Activated CD4-positive, alpha-beta T cell treated with anti-CD3 and anti-CD28 coated beads for 36 hours (primary cell): ENCODE results near the gene PID1. TPM values are rescaled to one million over a fixed set of nuclear protein-coding genes. Genes with fewer than 3 reads are reported as not detected.

Experiments used
- ATAC-seq: fragments of 200-7000 bp; cut with Tn5 transposase; one replicate; pipeline ENCODE4 v1.10.0; 2021; ENCODE audit warnings: mild to moderate bottlenecking, moderate library complexity
- CTCF ChIA-PET: fragments of 350-600 bp; sonication (Branson Sonifier 250); formaldehyde crosslinking; loops from one replicate; lab custom pipeline; 2021; ENCODE audit warnings: antibody characterized with exemption; lab: Charles Lee
- POLR2A ChIA-PET: fragments of 350-600 bp; sonication (Branson Sonifier 250); formaldehyde crosslinking; loops from one replicate; lab custom pipeline; 2021; ENCODE audit warnings: antibody characterized with exemption, inconsistent platforms; lab: Charles Lee
- DNase-seq: peaks from one replicate; pipeline ENCODE4 v3.0.0-alpha.2; 2020
- H3K27ac Mint-ChIP-seq: one replicate; pipeline ENCODE4 v1.8.0; 2021; ENCODE audit warnings: mixed read lengths
- H3K27me3 Mint-ChIP-seq: one replicate; pipeline ENCODE4 v1.8.0; 2021; ENCODE audit warnings: mixed read lengths
- H3K36me3 Mint-ChIP-seq: one replicate; pipeline ENCODE4 v1.8.0; 2021; ENCODE audit warnings: low read depth, mixed read lengths
- H3K4me1 Mint-ChIP-seq: one replicate; pipeline ENCODE4 v1.8.0; 2021; ENCODE audit warnings: mixed read lengths
- H3K4me3 Mint-ChIP-seq: one replicate; pipeline ENCODE4 v1.8.0; 2021; ENCODE audit warnings: mild to moderate bottlenecking, moderate library complexity, mixed read lengths
- H3K9me3 Mint-ChIP-seq: one replicate; pipeline ENCODE4 v1.8.0; 2021; ENCODE audit warnings: low read depth, mixed read lengths
- intact Hi-C, 2 experiments: fragments of 100-400 bp; cut with DNase I in 1 of 2; cut with micrococcal nuclease in 1 of 2; formaldehyde crosslinking; loops; one replicate each; pipeline versions ENCODE4 v1.14.2 to v1.15.1; 2022 to 2024; cut with DNase I, micrococcal nuclease
- total RNA-seq, 2 experiments: library from RNA; stranded (reverse); gene quantifications; one replicate each; pipeline ENCODE4 v1.2.3, GENCODE V29; 2021

PID1 gene
- total RNA-seq, 2 experiments from 2014 or later: not detected

DNA sequence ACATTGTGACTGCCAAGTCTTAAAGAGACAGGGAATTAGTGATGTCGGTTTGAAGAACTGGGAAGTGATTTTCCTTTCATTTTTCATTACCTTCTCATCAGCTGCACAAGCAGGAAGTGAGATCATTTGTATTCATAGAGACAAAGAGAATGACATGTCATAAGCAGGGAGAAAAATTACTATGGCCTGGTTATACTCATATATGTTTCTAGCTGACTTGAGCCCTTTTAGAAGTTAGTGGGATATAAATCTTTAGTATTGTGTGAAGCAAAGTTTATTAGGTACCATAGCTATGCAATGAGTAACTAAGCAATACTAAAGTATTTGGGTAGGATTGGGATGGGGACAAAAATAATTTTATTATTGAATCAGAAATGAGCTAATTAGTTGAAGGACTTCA, 284.1 kb downstream of the PID1 start:
- CTCF ChIA-PET: no interaction called here
- Mint-ChIP-seq H3K4me3 (no peak overlapping the region), H3K9me3 (peaks cover 5% of the 10 kb centered on the region), H3K36me3 (no peaks in the 10 kb centered on the region), H3K27ac (no peak overlapping the region), H3K27me3 (no peaks in the 10 kb centered on the region), H3K4me1 (no peaks in the 10 kb centered on the region)
- ATAC-seq (no peak), DNase-seq (no peak)
- intact Hi-C loops: no loop called here
- POLR2A ChIA-PET: no interaction called here

DNA sequence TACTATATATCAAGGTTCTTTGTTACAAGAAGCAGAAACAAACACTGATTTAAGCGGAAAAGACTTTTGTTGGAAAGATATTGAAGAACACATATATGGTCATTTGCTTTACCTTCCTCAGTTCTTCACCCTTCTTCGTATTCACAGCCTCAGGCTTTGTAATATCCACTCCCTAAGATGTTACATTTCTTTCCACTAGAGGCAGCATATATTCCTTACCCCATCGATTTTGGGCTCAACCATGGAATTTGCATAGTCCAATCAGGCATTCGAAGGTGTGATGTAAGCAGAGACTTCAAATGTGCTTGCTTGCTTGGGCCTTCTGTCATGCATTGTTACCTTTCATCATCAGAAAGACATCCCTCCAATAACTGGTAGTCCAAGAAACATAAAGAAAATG, 287.4 kb downstream of the PID1 start:
- no peak for DNase-seq
- Mint-ChIP-seq H3K4me3 (no peak overlapping the region), H3K27me3 (no peaks in the 10 kb centered on the region), H3K9me3 (peaks cover 6% of the 10 kb centered on the region), H3K4me1 (no peaks in the 10 kb centered on the region), H3K36me3 (no peaks in the 10 kb centered on the region), H3K27ac (no peak overlapping the region)
- POLR2A ChIA-PET: no interaction called here
- no peak for ATAC-seq
- intact Hi-C loops: no loop called here
- CTCF ChIA-PET: interaction anchor here (1.1 kb wide), 1 partner anchor 290 kb away, joined by 3 read pairs; no protein-coding TSS in a partner anchor

DNA sequence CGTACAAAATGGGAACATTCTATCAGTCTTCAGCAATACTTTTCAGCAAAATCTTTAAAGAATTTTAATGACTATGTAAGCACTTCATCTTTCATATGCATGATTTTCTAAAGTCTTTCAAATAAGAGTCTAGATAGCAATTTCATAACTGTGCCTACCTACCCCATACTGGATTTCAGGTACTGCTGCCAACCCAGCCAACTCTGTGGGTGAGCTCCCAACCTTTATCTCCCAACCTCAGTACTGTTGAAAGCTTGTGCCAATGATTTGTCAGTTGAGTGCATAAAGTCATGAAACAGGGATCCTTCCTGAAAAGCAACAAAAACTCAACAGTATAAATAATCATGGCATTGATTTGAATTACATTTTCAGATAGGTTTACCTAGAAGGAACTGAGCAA, 296.9 kb downstream of the PID1 start:
- no peak overlapping the region for H3K27ac Mint-ChIP-seq
- ATAC-seq: no peak
- H3K36me3 Mint-ChIP-seq: no peaks in the 10 kb centered on the region
- CTCF ChIA-PET: interaction anchor here (0.7 kb wide), 1 partner anchor 18 kb away, joined by 3 read pairs; no protein-coding TSS in a partner anchor
- H3K4me1 Mint-ChIP-seq: no peaks in the 10 kb centered on the region
- H3K4me3 Mint-ChIP-seq: no peak overlapping the region
- intact Hi-C loops: no loop called here
- no peak for DNase-seq
- no peaks in the 10 kb centered on the region for H3K27me3 Mint-ChIP-seq
- POLR2A ChIA-PET: no interaction called here
- peaks cover 9% of the 10 kb centered on the region for H3K9me3 Mint-ChIP-seq
